HG02870 (cell line): ENCODE data around the gene RPL13.

Source experiments
- ATAC-seq: cut with Tn5 transposase; IDR thresholded peaks from one replicate; pipeline ENCODE4 v1.9.1; 2021; ENCODE audit warnings: mild to moderate bottlenecking, moderate library complexity; ENCODE audit not compliant: unreplicated experiment

The RPL13 gene

DNA sequence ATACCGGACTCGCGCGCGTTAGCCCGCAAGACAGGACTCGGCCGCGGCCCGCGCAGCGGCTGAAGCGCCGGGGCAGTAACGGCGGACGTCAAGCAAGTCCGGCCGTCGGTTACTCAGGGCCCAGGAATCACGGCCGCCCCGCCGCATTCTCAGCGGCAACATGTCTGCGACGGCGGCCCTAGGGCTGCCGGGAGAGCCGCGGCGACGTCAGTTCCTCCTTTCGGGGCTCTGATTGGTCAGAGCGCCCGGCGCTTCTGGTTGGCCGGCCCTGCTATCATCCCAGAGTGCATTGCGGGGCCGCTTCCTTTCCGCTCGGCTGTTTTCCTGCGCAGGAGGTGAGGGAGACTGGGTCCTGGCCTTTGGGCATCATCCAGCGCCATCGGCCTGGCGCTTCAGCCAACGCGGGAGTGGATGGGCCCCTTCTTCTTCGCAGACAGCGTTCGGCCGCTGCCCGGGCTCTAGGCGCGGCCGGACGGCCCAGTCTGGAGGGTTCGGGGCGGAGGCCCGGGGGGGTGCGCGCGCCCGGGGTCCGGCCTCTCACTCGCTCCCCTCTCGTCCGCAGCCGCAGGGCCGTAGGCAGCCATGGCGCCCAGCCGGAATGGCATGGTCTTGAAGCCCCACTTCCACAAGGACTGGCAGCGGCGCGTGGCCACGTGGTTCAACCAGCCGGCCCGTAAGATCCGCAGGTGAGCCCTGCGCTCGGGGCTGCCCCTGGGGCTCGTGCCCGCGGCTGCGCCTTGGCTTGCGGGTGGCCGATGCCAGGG lies at the start of gene RPL13:
RPL13 (plus strand) TSS at position 305 of the 764 bp plus-strand sequence; CDS start at position 583, 278 bp downstream.
- ATAC-seq, result peak; percentile 82

DNA sequence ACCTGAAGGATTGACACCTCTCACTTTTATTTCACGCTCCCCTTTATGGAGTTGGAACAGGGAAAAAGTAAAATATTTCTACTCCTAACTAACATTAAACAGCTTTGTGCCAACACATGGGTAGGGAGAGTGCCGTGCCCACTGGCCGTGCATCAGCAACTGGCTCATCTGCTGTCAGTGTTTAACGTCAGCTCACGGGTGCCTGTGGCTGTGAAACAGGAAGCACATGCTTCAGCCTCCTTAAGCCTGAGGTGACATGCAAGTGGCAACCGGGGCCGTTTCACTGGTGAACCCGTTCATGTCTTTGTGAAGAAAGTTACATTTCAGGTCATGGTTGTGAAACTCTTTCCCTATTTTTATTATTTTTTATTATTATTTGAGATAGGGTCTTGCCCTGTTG lies 49.1 kb upstream of the RPL13 start:
- ATAC-seq, result no peak

DNA sequence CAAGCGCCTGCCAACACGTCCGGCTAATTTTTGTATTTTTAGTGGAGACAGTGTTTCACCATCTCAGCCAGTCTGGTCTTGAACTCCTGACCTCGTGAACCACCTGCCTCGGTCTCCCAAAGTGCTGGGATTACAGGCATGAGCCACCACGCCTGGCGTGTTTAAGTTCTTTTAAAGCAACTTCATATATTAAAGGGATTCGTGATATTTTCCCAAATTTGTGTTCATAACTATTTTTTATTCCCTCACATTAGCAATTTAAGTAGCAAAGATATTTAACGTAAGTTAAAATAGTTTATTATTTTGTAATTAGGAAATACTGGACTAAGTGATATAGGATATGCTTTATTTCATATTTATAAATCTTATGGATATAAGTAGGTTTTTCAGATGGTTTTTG lies 48.0 kb upstream of the RPL13 start:
- no peak for ATAC-seq

DNA sequence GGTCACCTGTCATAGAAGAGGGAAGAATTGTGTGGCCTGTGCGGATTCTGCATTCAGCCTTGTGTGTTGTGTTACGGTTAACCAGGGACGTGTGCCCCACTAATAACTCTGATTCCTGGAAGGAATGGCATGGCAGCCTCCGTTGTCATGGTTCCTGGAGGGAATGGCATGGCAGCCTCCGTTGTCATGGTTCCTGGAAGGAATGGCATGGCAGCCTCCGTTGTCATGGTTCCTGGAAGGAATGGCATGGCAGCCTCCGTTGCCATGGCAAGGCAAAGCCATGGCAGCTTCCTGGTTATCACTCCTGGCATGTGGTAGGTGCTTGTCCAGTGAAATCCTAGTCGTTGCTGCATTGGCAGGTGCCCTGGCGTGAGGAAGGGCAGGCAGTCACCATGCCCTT lies 43.4 kb upstream of the RPL13 start:
- ATAC-seq, result no peak

DNA sequence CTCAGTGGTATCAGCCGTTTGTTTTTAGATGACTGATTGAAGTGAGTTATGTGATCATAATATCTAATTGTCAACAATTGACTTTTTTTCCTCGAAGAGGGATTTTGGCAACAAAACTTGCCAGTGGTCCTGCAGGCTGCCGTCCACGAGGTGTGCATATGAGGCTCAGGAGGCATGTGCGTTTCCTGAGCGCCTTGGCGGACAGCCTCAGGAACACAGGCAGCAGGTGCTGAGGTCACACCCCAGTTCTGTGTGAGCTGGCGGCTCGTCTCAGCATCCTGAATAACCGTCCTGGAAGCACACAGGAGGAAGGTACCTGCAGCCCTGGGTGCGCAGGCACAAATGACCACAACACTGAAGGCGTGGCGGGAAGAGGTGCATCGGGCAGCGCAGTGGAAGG lies 40.6 kb upstream of the RPL13 start:
- ATAC-seq, result no peak

DNA sequence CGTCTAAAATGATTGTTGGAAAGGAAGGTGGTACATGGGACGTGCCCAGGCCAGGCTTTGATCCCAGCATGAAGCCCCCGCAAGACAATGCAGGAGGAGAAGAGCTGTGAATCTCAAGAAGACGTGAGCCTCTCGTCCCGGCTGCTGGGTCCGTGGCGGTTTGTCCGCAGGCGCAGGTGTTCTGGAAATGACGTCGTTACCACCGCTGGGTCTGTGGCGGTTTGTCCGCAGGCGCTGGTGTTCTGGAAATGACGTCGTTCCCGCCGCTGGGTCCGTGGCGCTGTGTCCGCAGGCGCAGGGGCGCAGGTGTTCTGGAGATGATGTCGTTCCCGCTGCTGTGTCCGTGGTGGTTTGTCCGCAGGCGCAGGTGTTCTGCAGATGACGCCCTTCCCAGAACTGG lies 38.2 kb upstream of the RPL13 start:
- ATAC-seq, result no peak

DNA sequence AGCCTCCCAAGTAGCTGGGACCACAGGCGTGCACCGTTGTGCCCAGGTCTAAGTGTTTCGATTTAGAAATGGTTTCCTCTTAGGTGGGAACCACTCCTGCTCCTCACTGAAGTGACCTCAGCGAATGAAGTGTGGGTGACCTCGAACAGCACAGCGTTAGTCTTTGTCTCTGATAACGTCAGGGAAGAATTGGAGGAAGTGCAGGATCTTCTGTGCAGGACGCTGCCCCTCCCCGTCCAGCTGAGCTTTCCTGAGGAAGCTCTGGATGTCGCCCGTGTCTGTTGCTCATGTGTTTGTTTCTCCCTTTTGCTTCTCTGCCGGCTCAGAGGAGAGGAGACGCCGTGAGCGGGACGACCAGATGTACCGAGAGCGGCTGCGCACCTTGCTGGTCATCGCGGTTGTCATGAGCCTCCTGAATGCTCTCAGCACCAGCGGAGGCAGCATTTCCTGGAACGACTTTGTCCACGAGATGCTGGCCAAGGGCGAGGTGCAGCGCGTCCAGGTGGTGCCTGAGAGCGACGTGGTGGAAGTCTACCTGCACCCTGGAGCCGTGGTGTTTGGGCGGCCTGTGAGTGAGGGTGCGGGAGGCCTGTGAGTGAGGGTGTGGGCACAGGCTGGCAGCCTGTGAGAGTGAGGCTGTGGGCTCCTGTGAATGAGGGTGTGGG lies 36.7 kb upstream of the RPL13 start:
- ATAC-seq, result no peak

DNA sequence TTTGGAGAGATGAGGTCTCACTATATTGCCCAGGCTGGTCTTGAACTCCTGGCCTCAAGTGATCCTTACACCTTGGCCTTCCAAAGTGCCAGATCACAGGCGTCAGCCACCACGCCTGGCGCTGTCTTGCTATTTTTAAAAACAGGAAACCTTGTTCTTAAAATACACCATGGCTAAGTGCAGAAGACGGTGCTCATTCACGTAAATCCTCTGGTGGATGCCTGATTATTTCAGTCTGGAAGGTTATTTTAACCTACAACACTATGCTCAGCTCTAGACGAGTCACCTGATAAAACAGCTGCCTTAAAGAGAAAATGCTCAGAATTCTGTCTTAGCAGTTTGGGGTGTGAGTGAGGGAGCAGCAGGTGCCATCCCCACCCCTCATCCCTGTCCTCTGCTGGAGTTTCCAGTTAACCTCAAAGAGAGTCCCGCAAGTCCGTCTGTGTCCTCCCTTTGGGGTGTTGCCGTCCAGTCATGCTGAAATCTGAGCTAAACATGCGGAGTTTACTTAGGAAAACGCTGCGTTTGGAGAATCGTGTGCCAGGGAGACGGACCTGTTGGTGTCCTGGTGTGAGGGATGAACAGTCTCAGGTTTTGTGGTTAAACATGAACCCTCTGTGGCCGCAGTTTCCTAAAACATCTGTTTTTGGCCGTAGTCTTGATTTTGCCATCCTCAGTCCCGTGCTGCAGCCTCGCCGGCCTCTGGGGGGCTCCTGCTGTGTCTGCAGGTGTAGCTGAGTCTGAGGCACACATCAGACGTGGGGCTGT lies 35.2 kb upstream of the RPL13 start:
- ATAC-seq, result no peak

DNA sequence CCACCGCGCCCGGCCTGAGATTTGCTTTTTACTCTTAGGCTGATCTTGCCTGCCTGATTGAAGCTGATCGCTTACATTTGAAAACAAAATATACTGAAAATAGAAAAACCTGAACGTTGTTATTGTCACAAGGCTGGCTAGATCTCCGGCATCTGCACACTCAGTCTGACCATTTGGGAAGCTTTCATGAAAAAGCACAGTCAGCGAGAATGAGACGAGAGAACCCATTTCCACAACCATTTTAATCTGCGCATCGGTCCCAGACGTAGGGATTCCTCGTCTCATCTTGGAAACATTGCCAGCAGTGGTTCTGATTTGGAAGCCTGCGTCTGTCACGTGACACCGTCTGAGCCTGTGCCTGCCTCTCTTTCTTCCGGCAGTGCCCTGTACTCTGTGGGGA lies 31.4 kb upstream of the RPL13 start:
- ATAC-seq, result no peak

DNA sequence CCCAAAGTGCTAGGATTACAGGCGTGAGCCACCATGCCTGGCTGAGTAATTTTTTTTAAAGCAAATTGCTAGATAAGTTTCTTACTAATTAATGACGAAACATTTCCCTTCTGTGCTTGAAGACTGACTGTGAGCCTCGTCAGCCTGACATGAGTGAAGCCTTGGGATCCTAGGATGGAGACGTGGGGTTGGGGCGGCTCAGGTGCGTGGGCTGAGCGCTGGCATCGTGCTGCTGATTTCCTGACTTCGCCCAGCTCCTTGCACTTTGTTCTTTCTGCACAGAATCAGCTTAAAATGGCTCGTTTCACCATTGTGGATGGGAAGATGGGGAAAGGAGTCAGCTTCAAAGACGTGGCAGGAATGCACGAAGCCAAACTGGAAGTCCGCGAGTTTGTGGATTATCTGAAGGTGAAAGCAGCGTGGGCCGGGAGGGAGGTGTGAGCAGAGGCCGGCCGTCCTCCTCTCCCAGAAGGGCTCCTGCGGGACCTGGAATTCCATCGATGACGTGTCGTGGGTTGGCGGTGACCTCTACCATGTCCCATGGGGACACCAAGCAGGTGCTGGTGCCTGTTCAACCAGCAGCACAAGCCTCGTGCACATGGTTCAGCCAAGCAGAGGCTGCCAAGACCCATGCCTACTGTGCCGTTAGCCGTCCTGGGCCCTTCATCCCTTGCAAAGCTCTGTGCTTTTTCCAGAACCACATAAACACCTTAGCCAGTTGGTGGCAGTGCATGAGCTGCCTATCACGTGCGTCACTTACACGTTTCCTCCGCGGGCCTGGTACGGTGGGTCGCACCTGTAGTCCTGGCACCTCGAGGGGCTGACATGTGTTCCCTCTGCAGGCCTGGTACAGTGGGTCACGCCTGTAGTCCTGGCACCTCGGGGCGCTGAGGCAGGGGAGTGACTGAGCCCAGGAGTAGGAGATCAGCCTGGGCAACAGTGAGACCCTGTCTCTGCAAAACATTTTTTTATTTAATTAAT lies 29.8 kb upstream of the RPL13 start:
- ATAC-seq, result no peak

DNA sequence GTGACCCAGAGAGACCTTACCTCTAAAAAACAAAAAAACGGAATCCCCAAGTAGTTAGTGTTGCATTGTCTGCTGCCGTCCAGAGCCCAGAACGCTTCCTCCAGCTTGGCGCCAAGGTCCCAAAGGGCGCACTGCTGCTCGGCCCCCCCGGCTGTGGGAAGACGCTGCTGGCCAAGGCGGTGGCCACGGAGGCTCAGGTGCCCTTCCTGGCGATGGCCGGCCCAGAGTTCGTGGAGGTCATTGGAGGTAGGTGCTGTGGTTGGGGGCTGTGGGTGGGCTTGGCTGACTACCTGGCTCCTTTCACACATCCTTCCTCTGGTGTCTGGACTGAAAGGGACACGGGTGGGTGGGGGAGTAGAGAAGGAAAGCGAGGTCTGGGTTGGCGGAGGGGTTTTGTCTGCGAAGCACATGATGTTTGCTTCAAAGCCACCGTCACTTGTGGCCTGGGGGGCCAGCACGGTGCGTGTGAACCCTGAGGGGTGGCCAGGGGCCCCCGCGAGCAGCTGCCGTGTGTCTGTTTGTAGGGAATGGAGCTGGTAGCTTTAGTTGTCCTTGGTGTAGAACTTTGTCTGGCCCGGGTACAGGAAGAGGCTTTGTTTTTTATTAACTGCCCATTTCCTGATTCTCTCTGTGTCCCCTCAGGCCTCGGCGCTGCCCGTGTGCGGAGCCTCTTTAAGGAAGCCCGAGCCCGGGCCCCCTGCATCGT lies 28.5 kb upstream of the RPL13 start:
- no peak for ATAC-seq

DNA sequence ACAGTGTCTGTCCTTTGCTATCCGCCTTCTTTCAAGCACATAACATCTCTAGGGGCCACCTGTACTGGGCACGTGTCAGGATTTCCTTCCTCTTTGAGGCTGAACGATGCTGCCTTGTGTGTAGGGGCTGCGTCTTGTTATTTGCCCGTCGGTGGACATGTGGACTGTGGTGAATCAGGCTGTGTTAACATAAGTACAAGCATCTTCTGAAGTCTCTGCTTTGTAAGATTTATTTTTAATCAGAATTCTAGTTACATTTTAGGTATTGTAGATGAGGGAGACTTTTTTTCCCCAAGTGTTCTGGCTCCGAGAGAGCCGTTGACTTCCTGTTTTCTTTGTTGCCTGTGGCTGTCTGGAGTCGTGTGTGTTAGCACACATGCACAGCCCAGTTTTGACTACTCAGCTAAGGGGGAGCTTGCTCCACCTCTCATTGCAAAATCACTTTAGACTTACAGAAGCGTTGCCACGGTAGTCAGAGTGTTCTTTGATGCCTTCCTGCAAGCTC lies 26.2 kb upstream of the RPL13 start:
- ATAC-seq, result no peak

DNA sequence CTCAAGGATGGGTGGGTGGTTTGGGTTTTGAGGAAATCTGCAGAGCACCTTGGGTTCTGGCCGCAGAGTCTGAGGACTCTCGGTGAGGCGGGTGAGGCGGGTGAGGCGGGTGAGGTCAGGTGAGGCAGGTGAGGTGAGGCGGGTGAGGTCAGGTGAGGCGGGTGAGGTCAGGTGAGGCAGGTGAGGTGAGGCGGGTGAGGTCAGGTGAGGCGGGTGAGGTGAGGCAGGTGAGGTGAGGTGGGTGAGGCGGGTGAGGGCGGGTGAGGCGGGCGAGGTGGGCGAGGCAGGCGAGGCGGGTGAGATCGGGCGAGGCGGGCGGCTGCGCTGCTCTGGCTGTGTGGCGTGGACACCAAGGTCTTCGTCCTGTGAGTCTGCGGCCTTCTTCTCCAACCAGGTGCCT lies 24.1 kb upstream of the RPL13 start:
- ATAC-seq, result no peak

DNA sequence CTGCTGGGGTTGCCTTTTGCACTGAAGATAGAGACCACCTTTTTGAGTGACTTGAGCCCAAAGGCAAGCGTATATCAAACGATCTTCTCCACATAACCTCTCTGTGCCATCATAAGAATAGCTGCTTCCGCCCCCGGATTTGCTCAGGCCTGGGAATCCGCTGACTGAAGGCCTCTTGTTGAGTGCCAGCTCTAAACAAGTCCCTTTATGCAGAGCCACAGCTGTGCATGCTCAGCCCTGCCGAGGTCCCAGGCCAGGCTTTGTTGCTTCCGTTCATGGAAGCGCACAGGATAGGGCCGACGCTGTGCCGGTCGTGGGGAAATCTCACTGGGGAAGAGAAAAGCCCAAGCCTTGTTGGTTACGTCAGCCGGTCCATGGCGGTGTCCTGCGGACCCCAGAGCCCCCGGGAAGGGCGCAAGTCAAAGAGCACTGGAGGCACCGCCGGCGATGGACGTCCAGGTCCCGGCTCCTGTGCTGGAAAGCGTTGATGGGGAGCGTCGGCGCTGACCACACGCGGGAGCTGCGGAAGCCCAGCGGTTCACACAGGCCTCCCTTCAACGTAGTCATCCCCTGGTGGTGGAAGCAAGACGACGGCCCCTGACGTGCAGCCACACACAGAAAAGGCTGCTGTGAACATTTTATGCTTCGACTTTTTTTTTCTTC lies 23.5 kb upstream of the RPL13 start:
- no peak for ATAC-seq

DNA sequence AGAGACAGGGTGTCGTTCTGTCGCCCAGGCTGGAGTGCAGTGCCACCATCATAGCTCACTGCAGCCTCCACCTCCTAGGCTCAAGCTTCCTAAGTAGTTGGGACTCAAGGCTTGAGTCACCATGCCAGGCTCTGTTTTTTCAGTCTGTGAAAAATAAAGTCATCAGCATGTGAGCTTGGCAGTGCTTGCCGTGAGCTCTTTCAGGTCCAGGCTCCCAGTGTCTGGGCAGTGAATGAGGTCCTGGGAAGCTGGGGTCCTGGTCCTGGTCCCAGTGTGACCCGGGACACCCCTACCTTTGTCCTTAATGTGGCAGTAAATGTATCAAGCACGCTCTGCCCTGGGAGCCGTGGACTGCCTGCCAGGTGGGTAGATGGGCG lies 22.9 kb upstream of the RPL13 start:
- no peak for ATAC-seq

DNA sequence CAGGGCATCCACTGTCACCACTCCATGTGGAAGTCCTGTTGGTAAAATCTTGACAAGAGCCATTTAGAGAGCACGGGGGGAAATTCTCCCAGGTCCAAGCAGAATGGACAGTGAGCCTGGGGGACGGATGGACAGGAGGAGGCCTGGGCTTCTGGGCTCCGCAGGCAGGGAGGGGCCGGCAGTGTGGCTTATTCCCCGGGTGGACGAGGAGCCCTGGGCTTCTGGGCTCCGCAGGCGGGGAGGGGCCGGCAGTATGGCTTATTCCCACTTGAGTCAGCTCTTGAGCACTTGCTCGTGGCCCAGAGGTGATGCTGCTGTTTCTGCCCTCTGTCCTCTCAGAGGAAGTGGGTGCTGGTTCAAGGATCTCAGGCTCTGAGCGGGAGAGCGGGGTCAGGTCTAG lies 22.2 kb upstream of the RPL13 start:
- no peak for ATAC-seq

DNA sequence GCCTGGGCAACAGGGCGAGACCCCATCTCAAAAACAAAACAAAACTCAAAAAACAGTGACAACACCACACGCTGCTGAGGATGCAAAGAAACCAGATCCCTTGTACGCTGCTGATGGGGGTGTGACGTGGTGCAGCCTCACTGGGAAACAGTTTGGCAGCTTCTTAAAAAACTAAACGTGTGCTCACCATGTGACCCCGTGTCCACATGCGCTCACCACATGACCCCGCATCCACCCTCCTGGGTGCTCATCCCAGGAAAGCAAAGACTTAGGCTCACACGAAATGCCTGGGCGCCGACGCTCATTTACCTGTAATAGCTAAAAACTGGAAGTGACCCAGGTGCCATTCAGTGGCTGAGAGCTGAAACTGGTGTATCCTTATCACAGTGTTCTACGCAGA lies 19.9 kb upstream of the RPL13 start:
- ATAC-seq, result no peak

DNA sequence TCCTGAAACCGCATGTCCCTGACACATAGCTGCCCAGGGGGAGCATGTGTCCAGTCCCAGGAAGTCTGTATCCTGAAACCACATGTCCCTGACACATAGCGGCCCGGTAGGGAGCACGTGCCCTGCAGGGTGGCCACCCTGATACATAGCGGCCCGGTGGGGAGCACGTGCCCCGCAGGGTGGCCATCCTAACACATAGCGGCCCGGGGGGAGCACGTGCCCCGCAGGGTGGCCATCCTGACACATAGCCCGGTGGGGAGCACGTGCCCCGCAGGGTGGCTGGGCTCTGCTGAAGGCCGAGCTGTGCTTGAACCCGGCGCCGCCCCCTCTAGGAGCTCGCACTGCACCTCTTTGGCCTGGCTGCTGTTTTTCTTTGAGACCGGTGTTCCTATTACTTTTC lies 18.7 kb upstream of the RPL13 start:
- ATAC-seq, result no peak

DNA sequence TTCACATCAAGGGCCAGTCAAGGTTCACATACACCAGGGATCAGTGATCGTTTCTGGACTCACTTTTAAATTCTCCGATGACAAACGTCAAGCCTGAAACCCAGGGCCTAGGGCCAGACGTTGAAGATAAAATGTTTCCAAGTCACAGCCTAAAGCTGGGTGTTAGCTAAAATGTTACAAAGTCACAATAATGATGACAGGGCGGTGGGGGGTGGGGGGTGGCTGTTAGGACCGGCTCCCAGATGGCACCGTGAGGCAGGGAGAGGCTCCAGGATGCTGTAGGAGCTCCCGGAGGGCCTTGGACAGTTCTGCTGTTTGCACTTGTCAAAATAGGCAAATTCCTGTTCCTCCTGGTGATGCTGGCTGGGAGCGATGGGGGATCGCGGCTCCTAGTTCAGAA lies 16.4 kb upstream of the RPL13 start:
- ATAC-seq, result no peak

DNA sequence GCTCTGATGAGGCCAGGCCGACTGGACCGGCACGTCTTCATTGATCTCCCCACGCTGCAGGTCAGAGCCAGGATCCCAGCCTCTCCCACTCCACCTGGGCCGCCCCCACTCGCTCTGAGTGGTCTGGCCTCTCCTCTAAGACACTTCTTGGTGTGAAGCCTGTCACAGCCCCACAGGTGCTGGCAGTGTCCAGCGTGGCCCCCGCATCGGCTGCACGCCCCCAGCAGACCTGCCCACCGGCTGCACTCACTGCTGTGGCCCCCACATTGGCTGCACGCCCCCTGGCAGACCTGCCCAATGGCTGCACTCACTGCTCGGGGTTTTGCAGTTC lies 15.8 kb upstream of the RPL13 start:
- no peak for ATAC-seq
